ENCODE measurements around the gene P2RX3.
A peak's percentile ranks its signal among the peaks of the same experiment; 100 is the strongest.
"Not testable (repeated sequence)": the region's sequence is repeated elsewhere in the genome, so short reads cannot be mapped to it uniquely, and the experiment has no call there.

P2RX3 gene

DNA sequence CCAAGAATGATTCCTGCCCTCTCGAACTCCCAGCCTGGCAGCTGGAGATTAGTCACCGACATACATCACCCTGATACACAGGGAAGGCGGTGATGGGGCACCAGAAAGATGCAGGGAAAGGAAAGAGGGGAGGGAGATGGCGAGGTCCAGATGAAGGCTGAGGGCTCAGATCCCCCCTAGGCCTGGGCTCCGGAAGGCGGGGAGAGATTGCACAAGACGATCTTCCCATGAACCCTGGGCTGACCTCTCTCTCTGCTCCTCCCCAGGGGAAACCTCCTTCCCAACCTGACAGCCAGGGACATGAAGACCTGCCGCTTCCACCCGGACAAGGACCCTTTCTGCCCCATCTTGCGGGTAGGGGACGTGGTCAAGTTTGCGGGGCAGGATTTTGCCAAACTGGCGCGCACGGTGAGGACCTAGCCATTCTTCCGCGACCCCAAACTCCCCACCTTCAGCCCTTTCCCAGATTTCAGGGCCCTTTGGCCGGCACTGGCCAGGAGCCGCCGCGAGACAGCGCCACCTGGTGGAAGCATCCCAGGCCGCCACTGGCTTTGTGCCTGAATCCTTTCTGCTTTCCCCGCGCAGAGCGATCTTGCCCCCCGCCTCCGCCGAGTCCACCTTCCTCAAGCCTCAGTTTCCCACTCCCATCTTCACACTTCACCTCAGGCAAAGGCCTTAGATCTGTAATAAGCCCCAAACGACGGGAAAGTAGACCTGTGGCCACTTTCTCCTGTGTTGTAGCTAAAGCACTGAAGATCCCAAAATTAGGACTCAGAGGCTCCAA lies 11.5 kb downstream of the P2RX3 start:
- peak; percentile 63 for DNase-seq (ENCODE audit: low spot score)

DNA sequence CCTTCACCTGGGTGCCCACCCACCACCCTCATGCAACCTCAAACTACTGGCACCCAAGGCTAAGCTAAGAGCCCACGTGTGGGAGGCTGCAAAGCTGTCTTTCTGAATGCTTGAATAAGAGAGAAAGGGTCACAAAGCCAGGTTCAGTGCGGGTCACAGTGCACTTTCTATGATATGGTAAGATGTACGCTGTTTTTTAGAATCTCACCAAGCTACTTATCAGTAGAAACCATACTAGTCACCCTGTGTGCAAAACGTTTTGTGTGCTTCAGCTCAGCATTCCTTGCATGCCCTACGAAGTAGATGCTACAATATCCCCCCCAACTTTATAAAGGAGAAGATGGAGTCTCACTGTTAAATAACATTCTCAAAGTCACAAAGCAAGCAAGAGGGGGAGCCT lies 14.9 kb downstream of the P2RX3 start:
- DNase-seq (ENCODE audit: low spot score) = peak; percentile 27

DNA sequence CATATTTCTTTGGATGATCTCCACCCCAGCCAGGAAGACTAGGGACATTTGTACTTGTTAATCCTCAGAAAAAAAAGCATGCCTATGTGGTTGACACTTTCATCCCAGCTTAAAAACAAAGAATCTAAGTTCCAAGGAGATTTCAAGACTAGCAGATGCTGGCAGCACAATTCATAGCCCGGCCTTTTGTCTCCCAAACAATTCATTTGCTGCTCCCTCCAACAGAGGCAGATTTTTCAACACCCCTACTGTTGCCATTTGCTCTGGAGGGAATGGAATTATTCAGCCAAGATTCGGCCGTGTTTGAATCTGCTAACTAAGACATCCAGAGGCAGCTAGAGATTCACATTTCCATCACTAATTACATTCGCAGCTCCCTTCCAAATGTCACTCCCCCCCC lies 15.3 kb downstream of the P2RX3 start:
- no peak for DNase-seq (ENCODE audit: low spot score)

DNA sequence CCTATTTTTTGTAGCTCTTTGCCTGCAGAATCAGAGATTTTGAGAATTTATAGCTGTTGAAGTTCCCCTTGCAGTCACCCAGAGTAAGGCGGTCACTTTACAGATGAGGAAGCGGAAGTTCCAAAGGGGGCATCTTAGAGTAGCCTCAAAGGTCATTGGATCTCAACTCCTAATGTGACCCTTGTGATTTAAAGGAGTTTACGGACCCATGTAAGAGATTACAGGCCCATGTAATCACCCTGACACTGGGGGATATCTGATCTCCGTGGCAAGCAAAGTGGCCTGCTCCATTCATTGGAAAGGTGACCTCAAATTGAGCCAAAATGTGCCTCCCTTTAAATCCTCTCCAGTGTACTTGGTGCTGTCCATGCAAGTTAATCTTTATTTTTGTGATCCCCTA lies 15.7 kb downstream of the P2RX3 start:
- DNase-seq (ENCODE audit: low spot score) = no peak

DNA sequence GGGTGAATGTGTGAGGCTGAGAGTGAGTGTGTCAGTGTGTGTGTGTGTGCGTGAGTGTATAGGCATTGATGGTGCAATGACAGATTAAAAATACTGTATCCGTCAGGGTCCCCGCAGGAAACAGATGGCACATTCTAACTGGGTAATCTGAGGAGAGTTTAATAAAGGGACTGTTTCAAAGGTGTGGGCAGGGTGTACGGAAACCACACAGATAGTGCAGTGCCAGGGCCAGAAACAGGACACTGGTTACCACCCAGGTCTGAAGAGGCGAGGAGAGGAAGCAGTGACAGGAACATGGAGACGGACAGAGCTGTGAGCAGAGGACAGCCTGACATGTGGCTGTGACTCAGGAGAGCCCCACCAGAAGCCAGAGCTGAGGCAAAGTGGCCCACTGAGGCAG lies 16.5 kb downstream of the P2RX3 start:
- no peak for DNase-seq (ENCODE audit: low spot score)

DNA sequence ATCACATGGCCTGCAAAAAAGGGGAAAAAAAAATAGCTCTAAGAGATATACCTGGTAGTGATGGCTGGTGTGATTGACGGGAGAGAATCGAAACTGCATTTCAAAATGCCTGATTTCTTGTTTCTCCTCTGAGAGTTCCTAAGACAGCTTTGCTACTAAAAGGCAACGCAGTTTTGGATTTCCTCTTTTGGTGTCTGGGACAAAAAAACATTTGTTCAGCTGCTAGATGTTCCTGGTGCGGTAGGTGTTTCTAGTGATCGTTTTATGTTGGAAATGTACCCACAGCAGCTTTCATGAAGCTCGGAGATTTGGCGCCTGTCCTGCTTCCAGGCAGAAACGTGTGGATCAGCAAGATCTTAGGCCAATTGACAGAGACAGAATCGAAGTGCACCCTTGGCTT lies 18.1 kb downstream of the P2RX3 start:
- no peak for DNase-seq (ENCODE audit: low spot score)

DNA sequence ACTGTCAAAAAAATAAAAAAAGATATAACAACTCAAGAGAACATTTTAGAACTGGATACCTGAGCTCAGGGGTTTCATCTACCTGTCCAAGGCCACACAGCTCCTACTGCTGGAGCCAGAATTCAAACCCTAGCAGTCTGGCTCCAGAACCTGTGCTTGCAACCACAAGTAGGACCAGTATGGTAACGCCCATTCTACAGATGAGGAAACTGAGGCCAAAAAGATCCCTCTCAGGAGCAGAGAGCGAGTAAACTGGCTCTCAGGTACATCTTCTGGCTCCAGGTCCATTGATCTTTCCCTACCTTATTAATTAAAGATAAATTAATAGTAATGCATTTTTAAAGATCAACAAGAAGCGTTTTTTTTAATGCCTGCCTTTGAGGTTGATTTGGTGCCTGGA lies 19.2 kb downstream of the P2RX3 start:
- no peak for DNase-seq (ENCODE audit: low spot score)

DNA sequence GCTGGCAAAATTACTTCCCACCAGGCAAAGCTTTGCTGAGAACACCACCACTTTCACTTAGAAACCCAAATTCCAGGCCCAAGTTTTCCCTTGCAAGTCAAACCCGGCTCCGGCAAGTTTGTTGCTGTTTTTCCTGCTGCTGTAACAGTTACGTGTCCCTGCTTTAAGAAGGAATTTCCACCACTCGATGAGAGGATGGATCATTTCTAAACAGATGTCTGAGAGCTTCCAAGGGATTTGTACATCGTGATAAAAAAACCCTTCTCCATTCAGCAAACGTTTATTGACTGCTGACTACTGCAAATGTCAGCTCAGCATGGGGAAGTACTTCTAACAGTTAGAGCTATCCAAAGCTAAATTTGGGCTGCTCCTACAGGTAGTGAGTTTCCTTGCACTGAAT lies 19.7 kb downstream of the P2RX3 start:
- no peak for DNase-seq (ENCODE audit: low spot score)

DNA sequence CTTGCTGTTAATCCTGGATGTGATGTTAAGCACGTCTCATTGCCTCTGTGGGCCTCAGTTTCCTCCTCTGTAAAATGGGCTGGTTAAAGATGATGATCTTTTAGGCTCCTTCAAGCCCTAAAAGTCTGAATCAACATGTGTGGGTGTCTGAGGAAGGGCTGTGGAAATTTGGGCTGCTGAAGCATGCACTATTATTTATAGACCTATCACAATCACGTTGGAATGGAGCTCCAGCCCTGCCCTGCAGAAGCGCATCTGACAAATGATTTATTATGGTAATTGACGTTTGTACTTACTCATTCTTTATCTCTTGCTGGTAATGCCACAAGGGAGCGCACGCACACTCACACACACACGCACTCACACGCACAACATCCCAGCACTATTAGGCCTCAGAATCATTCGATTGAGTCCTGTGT lies 20.4 kb downstream of the P2RX3 start:
- peak; percentile 35 for DNase-seq (ENCODE audit: low spot score)

DNA sequence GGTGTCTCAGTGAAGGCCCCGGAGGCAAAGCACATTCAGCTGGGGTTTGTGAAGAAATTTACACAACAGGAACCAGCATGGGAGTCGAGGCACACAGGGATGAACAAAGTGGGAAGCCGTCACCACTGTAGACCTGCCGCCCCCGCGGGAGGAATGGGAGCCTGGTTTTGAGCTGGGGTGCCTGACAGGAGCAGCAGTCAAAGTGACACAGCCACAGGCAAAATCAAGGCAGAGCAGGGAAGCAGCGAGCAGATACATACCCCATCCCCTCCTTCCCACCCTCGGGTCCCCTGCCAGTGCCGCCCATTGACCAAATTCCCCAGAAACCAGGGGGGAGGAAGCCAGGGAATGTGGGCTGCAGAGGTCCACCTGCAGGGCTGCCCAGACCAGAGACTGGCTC lies 20.8 kb downstream of the P2RX3 start:
- no peak for DNase-seq (ENCODE audit: low spot score)

DNA sequence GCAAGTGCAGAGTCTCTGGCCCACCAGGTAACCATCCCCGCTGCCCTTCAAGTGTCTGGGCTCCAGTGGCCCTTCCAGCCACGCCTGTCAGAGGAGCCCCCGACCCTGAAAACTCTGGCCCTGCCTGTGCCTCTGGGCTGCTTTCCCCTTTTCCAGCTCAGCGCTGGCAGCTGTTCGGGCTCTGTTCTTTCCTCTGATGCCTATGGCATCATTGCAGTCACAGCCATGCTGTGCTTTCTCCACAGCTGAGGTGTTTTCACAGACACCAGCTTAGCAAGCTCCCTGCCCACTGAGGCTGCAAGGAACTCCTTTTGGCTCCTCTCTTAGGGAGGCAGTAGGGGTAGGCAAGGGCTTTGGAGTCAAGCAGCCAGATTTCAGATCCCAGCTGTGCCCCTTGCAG lies 21.2 kb downstream of the P2RX3 start:
- DNase-seq (ENCODE audit: low spot score) = no peak

DNA sequence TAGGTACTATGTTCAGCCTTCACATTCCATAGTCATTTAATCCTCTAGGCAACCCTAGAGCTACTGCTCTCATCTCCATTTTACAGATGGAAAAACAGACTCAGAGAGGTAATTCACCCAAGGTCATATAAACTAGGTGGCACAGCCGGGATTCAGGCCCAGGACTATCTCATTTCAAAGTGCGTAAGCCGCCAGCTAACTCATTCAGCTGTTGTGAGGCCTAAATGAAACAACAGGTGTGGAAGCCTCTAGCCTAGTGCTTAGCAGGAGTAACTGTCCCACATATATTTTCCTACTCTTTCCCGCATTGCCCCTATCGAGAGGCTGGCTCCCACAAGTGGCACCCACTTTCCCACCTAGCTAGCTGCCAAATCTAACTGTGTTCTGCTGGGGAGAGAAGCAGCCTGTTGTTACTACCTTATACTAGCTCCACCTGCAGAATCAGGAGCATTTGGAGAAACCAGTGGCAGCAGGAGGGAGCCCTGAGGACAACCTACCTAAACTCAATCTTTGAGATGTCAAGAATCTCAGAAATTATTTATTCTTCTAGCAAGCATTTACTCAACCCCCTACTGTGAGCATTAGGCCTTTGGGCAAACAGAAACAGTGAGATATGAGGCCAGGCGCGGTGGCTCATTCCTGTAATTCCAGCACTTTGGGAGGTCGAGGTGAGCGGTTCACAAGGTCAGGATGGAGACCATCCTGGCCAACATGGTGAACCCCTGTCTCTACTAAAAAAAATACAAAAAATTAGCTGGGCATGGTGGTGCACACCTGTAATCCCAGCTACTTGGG lies 21.9 kb downstream of the P2RX3 start:
- DNase-seq (ENCODE audit: low spot score) = no peak

DNA sequence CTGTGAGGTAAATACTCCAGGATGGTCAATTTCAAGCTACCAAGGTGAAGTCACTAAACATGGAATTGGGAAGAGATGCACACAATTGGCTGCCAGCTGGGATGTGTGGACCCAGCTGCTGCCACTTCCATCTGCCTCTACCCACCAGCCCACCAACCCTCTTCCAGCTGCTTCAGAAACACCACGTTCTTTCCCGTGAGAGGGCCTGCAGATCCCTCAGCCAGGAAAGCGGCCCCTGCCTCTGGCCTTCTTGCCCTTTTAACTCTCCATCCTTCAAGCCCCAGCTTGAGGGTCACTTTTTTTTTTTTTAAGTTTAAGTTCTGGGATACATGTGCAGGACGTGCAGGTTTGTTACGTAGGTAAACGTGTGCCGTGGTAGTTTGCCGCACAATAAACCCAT lies 22.8 kb downstream of the P2RX3 start:
- DNase-seq (ENCODE audit: low spot score) = no peak

DNA sequence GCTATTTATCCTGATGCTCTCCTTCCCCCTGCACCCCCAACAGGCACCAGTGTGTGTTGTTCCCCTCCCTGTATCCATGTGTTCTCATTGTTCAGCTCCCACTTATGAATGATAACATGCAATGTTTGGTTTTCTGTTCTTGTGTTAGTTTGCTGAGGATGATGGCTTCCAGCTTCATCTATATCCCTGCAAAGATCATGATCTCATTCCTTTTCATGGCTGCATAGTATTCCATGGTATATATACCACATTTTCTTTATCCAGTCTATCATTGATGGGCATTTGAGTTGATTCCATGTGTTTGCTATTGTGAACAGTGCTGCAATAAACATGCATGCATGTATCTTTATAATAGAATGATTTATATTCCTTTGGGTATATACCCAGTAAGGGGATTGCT lies 23.3 kb downstream of the P2RX3 start:
- not testable (repeated sequence) for DNase-seq (ENCODE audit: low spot score)

DNA sequence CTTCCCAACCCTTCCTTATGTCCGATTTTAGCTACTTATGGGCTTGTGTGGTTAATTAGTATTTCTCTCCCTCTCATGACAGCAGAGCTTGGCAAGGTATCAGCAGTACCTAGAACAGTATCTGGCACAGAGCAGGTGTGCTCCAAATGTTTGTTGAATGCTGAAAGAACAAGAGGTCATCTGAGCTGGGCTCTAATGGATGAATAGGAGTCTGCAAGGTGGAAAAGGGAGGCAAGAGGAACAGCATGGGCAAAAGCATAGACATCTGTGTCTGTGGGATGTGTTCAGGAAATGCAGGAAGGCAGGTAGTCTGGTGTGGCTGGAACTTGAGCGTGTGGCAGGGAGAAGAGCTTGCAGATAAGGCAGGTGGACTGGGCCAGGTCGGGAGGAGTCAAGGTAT lies 23.8 kb downstream of the P2RX3 start:
- DNase-seq (ENCODE audit: low spot score) = no peak

DNA sequence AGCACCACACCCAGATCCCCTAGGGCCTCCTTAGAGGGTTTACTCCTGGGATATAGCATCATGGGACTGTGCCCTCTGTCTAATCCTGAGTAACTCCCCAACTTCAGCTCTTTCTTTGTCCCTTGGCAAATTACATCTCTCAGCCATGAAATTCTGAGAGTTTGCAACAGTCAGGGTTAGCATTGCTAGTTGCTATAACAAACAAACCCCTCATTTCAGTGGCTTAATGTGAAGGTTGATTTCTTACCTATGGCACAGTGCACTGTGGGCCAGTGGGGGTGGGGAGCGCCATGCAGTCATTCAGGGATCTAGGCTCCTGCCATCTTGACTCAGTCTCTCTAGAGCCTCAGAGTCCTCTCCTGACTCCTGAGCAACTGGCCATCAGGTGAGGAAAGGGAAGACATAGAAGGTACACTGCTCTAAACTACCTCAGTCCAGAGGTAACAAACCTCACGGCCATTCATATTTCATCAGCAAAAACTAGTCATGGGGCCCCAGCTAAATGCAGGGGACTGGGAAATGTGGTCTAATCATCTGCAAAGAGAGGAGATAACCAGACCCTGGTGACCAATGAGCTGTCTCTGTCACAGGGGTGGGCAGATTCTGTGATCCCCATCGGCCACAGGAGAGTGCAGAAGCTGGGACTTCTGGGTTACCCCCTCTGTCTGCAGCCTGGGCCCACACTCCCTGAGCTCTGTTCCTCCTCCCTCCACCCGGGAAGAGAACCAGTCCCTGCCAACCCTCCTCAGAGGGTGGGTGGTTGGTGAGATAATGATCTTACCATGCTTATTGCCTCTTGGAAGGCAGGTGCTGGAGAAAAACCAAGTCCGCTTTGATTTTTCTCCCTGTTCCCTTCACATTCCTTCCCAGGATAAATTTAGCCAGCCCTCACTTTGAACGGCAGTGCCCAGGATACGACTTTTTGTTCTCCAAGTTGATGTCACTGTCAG lies 25.3 kb downstream of the P2RX3 start:
- DNase-seq (ENCODE audit: low spot score) = no peak

DNA sequence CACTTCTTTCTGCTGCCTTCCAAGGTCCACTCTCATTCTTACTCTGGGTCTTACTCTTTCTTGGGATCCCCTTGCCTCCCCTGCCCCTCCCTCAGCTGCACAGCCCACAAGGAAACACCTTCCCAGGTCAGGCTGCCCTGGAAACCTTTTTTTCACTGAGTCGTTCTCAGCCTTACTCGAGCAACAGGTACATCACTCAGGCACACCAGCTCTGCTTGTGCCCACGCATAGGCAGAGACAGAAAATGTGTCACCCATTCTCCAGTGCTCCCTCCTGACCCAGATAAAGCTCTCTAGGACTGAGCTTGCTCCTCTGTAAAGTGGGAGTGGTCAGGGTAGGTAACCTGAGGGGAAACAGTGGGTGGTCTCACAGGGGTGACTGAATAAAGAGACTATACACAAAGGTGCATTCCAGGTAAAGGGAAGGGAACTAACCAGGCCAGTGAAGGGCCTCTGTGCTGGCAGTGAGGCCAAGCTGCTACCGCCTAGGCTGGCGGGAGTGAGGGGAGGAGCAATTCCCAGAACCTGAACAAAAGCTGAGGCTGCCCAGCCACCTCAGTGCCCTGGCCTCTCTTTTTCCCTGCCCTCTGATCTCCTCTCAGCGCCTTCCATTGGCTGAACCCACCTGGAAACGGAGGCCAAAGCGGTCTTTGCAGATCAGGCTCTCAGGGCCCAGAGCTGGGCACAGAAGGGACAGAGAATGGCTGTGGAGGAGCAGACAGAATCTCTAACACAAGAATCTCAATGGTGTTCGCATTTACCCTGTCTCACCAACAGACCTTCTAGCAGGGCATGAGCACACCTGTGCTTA lies 26.9 kb downstream of the P2RX3 start:
- DNase-seq (ENCODE audit: low spot score) = no peak

DNA sequence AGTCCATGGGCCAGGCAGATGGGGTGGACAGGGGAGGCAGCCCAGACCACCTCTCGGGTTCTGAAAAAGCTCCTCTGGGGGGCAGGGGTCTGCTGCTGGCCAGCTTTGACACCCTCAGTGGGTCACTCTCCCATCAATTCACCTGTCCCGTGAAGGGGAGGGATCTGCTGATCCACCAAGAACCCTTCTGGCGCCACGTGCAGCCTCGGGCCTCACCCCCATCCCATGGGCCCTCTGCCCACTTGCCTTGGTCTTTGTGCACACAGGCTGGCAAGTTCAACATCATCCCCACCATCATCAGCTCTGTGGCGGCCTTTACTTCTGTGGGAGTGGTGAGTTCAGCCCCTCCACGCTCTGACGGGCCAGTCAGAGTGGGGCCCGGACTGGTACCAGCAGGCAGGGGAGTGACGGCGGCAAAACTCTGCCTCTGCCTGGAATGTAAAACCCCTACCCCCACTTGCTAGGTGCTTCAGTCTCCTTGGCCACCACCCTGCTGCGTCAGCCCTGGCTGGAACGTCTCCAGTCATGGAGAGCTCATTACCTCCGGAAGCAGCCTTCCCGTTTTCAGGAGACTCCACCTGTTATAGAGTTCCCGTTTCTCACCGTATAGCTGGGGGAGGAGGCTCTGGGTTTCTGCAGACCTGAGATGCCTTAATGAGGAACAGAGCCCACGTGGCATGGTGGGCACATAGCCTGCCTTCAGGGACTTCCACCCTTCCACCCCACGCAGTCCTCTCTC lies 30.1 kb downstream of the P2RX3 start:
- no peak for DNase-seq (ENCODE audit: low spot score)

DNA sequence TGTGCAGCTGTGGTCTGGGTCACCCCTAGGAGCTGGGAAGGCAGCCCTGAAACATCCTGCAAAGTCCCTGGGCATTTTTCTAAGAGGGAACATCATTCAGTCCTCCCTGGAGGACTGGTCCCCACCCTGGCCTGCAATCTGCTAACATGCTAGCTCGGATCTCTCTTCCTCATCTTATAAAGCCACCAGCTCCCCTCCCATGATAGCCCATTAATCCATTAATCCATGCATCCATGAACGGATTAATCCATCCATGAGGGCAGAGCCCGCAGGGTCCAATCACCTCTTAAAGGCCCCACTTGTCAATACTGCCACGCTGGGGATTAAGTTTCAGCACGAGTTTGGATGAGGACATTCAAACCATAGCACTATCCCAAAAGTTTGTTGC lies 30.7 kb downstream of the P2RX3 start:
- DNase-seq (ENCODE audit: low spot score) = no peak

DNA sequence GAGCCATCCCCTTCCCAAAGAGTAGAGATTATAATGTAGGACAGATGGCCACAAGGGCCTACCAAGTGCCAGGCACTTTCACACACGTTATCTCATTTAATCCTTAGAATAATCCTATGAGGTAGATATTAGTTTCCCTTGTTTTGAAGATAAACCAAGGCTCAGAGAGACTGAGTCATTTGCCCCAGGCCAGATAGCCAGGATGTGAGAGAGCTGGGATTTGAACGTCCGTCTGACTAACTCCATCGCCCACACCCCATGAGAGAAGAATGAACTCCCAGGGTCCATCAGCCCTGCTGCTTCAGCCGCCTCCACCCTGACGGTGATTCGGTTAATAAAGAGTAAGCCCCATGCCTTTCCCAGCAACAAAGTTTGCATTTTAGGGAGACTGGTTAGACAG lies 32.1 kb downstream of the P2RX3 start:
- DNase-seq (ENCODE audit: low spot score) = no peak

DNA sequence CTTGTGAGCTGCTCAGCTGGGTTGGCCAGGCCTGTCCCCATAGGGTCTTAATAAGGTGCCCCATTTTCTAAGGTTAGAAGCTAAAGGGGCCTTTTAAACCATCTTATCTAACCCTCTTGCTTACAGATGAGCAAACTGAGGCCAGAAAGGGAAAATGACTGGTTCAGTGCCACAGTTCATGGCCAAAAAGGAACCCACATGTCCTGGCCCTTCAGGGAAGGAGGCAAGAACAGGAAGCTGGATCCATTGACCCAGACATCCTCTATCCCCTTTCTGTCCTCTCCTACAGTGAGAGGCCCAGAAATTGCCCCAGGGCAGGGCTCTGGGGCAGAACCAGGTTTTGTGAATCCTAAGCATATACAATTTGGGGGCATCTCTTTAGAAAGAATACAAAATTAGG lies 32.8 kb downstream of the P2RX3 start:
- DNase-seq (ENCODE audit: low spot score) = no peak

All from hematopoietic multipotent progenitor cell treated with erythropoietin and hydrocortisone succinate and interleukin-3 and kit ligand, for 15 days (in vitro differentiated cells).